BJ (cell line): ENCODE data around the gene TBX21. TPM values are rescaled to one million over a fixed set of nuclear protein-coding genes. Genes with fewer than 3 reads are reported as not detected.

ENCODE experiments used
- CTCF ChIA-PET: fragments of 350-600 bp; formaldehyde crosslinking; extraction: SDS; loops from one replicate; lab custom pipeline; 2021; ENCODE audit warnings: antibody characterized with exemption, inconsistent platforms; lab: Yijun Ruan, JAX
- POLR2A ChIA-PET: fragments of 300-600 bp; sonication (Branson Sonifier 250); formaldehyde crosslinking; extraction: SDS; loops from one replicate; lab custom pipeline; 2021; ENCODE audit warnings: antibody characterized with exemption; lab: Charles Lee
- DNase-seq: peaks from one replicate; pipeline ENCODE4 v3.0.0-alpha.2; 2011; ENCODE audit warnings: low read depth
- H3K27me3 ChIP-seq: 2 replicates; pipeline ENCODE4 v1.6.0; 2011; ENCODE audit warnings: low read length; ENCODE audit not compliant: control insufficient read depth, insufficient read depth
- H3K36me3 ChIP-seq: 2 replicates; pipeline ENCODE4 v1.5.1; 2011; ENCODE audit warnings: low read length; ENCODE audit not compliant: control insufficient read depth, insufficient read depth
- H3K4me3 ChIP-seq: 2 replicates; pipeline ENCODE4 v1.5.1; 2011; ENCODE audit warnings: low read depth, mild to moderate bottlenecking, control low read depth, low read length
- CTCF ChIP-seq: IDR thresholded peaks from 2 replicates; pipeline ENCODE4 v1.5.1; 2011; ENCODE audit warnings: low read depth, mild to moderate bottlenecking, control low read depth, inconsistent platforms, low read length, moderate library complexity; ENCODE audit not compliant: insufficient read depth
- polyA plus RNA-seq: library from polyadenylated mRNA; depleted of rRNA; stranded (reverse); fragments of >200 nt; gene quantifications from 2 replicates; pipeline ENCODE4 v1.2.3, GENCODE V29; 2011

The TBX21 gene
- polyA plus RNA-seq, 1 experiment: not detected

- H3K36me3 ChIP-seq: no peaks in the 10 kb centered on the region
- ChIA-PET POLR2A (no interaction called here), CTCF (interaction anchor here (0.6 kb wide), 1 partner anchor 147 kb away, joined by 4 read pairs; no protein-coding TSS in a partner anchor)
- no peak for TF ChIP-seq CTCF
- no peak overlapping the region for H3K4me3 ChIP-seq
- DNase-seq: no peak
- H3K27me3 ChIP-seq: peaks cover 18% of the 10 kb centered on the region
Measured at GRCh38 chr17:47778184-47778635, 45.2 kb downstream of the TBX21 start.

- Histone ChIP-seq H3K4me3 (no peak overlapping the region), H3K27me3 (peaks cover 13% of the 10 kb centered on the region), H3K36me3 (no peaks in the 10 kb centered on the region)
- POLR2A ChIA-PET: no interaction called here
- CTCF ChIA-PET: interaction anchor here (1.4 kb wide), 1 partner anchor 9 kb away, joined by 3 read pairs; no protein-coding TSS in a partner anchor
- no peak for TF ChIP-seq CTCF
- no peak for DNase-seq
Measured at GRCh38 chr17:47781397-47781796, 48.4 kb downstream of the TBX21 start.

GRCh38 chr17:47785538-47786123 lies 52.6 kb downstream of the TBX21 start:
- DNase-seq: no peak
- peaks cover 12% of the 10 kb centered on the region for H3K27me3 ChIP-seq
- CTCF ChIA-PET: interaction anchor here (1.0 to 1.9 kb wide), 7 partner anchors 10 to 57 kb away, joined by 3 to 6 read pairs (median 3); no protein-coding TSS in a partner anchor

GRCh38 chr17:47789611-47790561 lies 56.9 kb downstream of the TBX21 start:
- POLR2A ChIA-PET: no interaction called here
- Histone ChIP-seq H3K4me3 (peak overlapping the region; percentile 31), H3K36me3 (no peaks in the 10 kb centered on the region), H3K27me3 (peaks cover 22% of the 10 kb centered on the region)
- CTCF ChIA-PET: interaction anchor here (0.6 to 1.1 kb wide), 17 partner anchors 8 to 128 kb away, joined by 3 to 9 read pairs (median 4); no protein-coding TSS in a partner anchor
- DNase-seq: no peak
- peak; percentile 58 for TF ChIP-seq CTCF

More at GRCh38 chr17:47785538-47786123, 52.6 kb downstream of the TBX21 start:
- H3K36me3 ChIP-seq: no peaks in the 10 kb centered on the region
- TF ChIP-seq CTCF: no peak
- no peak overlapping the region for H3K4me3 ChIP-seq
- POLR2A ChIA-PET: no interaction called here

GRCh38 chr17:47791025-47791424 lies 58.0 kb downstream of the TBX21 start:
- Histone ChIP-seq H3K4me3 (no peak overlapping the region), H3K36me3 (no peaks in the 10 kb centered on the region), H3K27me3 (peaks cover 22% of the 10 kb centered on the region)
- ChIA-PET CTCF (interaction anchor here (4.3 kb wide), 1 partner anchor 12 kb away, joined by 23 read pairs; no protein-coding TSS in a partner anchor), POLR2A (no interaction called here)
- no peak for DNase-seq
- no peak for TF ChIP-seq CTCF
